GM19324 (cell line): ENCODE results near the gene JPH4.

Source experiments
- ATAC-seq: cut with Tn5 transposase; IDR thresholded peaks from one replicate; pipeline ENCODE4 v1.9.1; 2021; ENCODE audit warnings: mild to moderate bottlenecking, moderate library complexity; ENCODE audit not compliant: unreplicated experiment, low FRiP score

Gene JPH4

GRCh38 chr14:23582906-23583760, 4.5 kb upstream of the JPH4 start:
- no peak for ATAC-seq

GRCh38 chr14:23580948-23581281, 2.3 kb upstream of the JPH4 start:
- ATAC-seq: no peak

GRCh38 chr14:23580152-23580926, 1.7 kb upstream of the JPH4 start:
- no peak for ATAC-seq

- no peak for ATAC-seq
These were observed 1.1 kb upstream of the JPH4 start for GRCh38 chr14:23579739-23580138.

- no peak for ATAC-seq
These were observed 681 bp upstream of the JPH4 start for GRCh38 chr14:23579311-23579630.

DNA sequence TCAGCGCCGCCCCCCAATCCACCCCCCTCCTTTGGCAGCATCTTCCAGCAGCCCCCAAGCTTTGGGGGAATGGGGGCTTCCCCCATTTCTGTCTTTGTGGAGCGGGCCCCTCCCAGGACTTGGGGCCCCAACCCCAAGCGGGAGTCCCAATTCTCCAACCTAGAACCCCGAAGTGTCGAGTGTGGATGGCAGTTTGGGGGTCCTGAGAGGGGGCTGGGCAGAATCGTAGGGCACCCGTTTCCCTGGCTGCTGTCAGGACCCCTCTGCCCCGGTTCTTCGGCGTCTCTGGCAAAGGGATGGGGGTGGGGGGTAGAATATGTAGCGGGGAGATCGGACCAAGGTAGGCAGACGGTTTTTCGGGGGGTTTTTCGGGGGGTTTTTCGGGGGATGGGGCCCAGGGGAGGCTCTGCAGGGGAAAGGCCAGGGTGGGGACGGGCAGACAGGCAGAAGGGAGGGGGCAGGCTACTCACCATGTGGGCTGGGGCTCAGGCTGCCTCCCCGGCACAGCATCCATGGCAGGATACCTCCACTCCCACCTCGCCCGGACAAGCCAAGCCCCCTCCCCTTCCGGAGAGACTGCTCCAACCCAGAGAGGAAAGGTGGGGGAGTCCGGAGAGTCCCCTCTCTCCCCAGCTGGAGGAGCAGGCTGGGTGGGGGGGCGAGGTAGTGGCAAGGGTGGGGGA, 739 bp downstream of the JPH4 start:
- no peak for ATAC-seq

GRCh38 chr14:23577004-23577681, 1.4 kb downstream of the JPH4 start:
- no peak for ATAC-seq

- ATAC-seq: no peak
These were observed 5.1 kb downstream of the JPH4 start for GRCh38 chr14:23573384-23574015.

- ATAC-seq: no peak
These were observed 5.8 kb downstream of the JPH4 start for GRCh38 chr14:23572836-23573235.

- ATAC-seq: no peak
These were observed 6.1 kb downstream of the JPH4 start for GRCh38 chr14:23572524-23572828.

GRCh38 chr14:23571701-23572523, 6.7 kb downstream of the JPH4 start:
- ATAC-seq: no peak

- ATAC-seq: no peak
These were observed 7.6 kb downstream of the JPH4 start for GRCh38 chr14:23570806-23571483.

GRCh38 chr14:23569443-23570151, 9.0 kb downstream of the JPH4 start:
- ATAC-seq: no peak

DNA sequence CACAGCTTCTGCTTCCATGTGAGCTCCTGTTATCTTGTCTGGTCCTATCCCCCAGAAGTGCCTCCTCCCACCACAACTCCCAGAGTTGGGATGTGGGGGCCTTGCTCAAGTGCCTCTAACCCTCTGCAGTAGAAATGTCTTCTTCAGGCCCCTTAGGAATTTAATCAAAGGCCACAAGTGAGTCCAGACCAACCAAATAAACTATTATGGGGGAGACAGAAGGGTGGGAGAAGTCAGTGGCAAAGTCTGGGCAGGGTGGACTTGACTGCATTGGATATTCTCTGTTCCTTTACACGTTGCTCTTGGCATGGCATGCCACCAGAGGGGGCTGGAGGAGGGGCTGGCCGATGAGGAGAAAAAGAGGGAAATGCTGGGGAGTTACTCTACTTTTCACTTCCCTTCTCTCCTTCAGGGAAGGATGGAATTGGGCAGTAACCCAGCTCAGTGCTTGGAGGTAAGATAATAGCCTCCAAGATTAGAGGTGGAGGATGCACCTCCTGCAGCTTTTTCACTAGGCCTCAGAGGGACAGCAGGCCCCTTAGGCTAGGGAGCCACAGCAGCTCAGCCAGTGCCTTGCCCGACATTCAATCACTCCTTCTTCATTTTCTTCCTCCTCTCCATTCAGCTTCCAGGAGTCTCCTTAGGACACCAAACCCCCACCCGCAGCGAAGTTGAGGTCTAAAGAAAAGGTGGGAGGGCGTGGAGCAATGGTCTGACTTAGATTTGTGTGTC, 9.8 kb downstream of the JPH4 start:
- no peak for ATAC-seq

DNA sequence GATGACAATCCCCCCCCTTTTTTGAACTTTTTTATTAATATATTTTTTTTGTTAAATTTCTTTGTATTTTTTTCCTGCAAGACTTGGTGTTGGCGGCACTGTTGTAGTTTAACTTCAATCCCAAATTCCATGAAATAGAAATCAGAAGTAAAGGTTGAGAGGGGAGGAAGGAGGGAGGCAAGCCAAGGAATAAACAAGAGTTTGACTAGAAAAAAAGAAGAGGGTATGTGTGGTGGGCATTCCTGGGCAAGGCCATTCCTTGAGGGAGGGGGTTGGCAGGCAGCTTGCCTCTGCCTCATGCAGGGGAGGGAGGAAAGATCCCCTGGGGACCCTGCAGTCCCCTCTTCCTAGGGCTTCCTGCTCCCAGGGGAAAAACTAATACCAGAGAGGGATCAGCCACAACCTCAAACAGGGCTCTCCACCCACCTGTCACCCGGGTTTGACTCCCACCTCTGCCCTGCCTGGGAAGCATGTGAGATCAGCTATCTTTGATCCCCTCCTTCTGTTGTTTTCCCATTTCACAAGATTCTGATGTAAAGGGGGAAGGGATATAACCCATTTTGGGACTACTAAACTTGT, 10.5 kb downstream of the JPH4 start:
- no peak for ATAC-seq

DNA sequence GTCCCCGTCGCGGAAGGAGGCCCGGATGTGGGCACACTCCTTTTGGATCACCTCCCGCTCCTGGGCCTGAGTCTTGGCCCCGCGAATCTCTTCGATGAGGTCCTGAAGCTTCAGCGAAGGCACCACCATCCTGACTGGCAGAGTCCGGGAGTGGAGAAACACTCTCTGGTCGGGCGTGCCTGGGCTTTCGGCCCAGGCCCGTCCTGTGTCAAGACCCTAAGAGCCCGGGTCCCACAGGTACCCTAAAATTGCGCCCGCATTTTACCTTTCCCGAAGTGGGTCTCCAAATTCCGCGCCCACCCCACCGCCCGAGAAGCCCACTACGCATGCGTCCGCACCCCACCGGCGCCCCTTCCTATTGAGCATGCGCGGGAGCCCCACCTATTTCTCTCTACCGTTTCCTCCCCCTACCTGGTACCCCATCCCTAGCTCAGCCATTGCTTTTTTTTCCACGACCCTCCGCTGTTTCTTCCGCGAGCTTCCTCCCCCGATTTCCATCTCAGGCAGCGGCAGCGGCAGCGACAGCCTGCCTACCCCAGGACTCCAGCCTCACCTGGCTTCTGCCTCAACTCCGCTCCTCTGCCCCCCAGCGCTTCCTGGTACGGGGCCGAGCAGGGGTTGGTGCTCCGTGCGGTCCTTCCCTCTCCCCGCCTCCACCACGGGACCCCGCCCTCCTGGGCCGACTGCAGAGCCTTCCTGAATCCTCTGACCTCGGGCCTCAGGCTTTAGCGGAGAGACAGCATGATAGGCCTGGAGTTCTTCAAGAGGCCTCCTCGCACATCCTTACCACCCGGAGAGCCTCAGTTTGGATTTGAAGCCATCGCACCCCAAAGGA, 11.2 kb downstream of the JPH4 start, which contains the start of gene AP1G2:
Gene AP1G2, minus strand, starts transcription at position 606 of the 835 bp plus-strand sequence. Its CDS starts 477 bp downstream, at position 129.
- ATAC-seq: peak; percentile 90

- ATAC-seq: peak; percentile 13
These were observed 11.8 kb downstream of the JPH4 start for GRCh38 chr14:23566778-23567185.
